GM18873 (cell line): ENCODE measurements around the gene ARID5A.

Experiments used
- ATAC-seq: cut with Tn5 transposase; IDR thresholded peaks from one replicate; pipeline ENCODE4 v1.9.1; 2021; ENCODE audit warnings: mild to moderate bottlenecking, moderate library complexity, moderate number of reproducible peaks; ENCODE audit not compliant: unreplicated experiment, low FRiP score

ARID5A gene

GRCh38 chr2:96526101-96526591 lies 10.4 kb upstream of the ARID5A start:
- ATAC-seq: no peak

DNA sequence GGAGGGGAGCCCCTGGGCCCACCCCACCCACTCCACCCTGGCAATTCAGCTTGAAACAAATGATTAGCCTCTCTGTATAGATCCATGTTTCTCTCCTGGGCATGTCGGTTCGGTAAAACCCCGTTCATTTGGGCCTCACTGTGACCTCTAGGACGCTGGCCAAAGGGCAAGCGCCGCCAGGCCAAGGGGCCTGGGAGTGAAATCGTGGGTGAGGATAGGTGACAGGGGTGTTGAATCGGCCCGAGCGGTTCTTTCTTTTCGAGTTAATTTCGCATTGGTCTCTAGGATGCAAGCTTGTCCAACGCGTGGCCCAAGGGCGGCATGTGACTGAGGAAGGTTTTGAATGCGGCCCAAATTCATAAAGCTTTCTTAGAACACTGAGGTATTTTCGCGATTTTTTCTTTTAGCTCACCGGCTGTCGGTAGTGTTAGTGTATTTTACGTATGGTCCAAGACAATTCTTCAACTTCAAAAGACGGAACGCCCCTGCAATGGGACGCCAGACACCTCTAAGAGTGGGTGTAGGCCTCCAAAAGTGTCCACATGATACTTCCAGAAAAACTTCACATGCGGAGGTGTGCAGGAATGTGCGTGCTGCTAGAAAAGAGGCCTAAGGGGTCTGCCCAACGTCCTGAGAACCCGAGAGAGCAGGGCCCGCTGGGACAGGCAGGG lies 9.8 kb upstream of the ARID5A start:
- no peak for ATAC-seq

DNA sequence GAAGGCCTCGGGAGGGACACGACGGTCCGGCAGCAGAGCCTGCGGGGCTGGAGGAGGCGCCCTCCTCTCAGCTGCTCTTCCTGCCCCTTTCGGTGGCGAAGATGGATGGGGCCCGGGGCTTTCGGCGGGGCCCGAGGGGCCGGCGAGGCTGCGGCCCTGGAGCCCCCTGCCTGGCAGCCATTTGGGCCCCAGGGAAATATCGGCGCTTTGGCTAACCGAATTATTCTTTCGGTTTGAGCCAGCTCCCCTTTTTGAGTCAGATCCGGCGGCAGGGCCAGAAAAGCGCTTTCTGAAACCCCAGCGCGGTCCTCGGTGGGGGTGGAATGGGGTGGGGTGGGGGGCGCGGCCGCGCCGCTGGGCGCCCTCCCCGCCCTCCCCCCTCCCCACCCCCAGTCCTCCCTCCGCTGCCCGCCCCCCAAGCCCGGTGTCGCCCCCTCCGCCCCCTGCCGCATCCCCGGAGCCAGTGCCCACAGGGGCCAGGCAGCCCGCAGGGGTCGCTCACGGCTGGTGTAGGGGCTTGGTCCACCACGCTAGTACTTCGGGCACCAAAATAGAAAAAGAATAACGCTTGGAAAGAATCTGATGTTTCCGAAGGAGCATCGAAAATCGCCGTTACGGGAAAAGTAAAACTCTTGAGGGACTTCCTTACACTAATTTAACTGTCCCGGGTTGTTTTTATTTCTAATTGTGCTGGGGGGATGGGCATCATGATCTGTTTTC lies 9.1 kb upstream of the ARID5A start:
- ATAC-seq: no peak

DNA sequence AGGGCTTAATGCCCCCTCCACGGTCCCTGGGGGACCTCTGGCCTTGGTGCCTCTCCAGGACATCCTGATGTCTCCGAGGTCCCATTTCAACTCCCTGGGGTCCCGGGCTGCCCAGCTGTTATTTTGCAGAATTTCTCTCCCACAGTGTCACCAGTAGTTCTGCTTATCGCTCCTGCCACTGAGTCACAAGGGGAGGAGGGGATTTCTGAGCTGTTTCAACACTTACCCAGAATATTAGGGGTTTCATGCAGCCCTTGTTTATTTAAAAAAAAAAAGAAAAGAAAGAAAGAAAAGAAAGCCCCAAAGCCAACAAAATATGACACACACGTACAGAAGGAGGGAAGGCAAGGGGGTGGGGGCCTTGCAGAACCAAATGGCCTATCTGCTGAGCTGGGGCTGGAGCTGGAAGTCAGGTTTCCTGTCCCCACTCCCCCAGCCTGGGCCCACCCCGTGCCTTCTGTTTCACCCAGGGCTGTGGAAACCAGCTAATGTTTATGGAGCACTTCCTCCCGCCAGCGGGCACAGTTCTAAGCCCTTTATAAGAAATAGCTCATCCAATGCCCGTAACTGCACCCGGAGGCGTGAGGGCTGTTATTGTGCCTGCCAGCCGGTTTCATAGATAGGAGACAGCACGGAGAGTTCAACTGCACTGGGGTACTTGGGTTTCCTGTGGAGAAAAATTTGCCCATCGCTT lies 8.4 kb upstream of the ARID5A start:
- ATAC-seq: no peak

GRCh38 chr2:96528700-96529375 lies 7.7 kb upstream of the ARID5A start:
- ATAC-seq: no peak

DNA sequence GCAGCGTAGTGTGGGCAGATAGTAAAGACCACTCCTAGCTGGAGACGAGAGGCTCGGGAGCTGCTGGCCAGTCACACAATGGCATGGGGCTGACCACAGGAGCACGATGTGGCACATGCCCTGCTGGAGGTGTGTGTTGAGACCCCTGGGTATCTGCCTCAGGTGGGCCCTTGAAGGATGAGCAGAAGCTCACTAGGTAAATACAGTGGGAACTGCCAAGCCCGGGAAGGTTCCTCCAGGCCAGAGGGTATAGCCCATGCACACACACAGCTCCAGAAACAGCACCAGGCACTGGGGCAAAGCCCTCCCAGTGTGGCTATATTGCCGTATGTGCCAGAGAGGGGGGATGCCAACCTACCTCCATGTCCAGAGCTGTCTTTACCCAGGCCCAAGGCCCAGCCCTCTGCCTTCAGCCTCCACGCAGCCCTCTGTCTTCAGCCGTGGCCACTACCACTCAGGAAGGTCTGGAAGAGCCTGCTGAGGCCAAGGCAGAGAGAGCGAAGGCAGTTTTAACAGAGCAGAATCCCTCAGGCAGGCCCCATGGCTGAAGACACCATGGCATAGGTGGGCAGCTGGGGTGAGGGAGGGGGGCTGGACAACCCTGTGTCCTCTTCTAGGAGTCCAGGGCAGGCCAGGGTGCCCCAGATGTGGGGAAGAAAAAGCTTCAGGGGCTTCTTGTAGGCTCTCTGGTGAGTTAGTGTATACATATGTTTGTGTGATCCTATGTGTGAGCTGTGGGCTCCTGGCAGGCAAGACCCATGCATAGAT lies 7.0 kb upstream of the ARID5A start:
- no peak for ATAC-seq

GRCh38 chr2:96530144-96530430 lies 6.5 kb upstream of the ARID5A start:
- ATAC-seq: no peak

DNA sequence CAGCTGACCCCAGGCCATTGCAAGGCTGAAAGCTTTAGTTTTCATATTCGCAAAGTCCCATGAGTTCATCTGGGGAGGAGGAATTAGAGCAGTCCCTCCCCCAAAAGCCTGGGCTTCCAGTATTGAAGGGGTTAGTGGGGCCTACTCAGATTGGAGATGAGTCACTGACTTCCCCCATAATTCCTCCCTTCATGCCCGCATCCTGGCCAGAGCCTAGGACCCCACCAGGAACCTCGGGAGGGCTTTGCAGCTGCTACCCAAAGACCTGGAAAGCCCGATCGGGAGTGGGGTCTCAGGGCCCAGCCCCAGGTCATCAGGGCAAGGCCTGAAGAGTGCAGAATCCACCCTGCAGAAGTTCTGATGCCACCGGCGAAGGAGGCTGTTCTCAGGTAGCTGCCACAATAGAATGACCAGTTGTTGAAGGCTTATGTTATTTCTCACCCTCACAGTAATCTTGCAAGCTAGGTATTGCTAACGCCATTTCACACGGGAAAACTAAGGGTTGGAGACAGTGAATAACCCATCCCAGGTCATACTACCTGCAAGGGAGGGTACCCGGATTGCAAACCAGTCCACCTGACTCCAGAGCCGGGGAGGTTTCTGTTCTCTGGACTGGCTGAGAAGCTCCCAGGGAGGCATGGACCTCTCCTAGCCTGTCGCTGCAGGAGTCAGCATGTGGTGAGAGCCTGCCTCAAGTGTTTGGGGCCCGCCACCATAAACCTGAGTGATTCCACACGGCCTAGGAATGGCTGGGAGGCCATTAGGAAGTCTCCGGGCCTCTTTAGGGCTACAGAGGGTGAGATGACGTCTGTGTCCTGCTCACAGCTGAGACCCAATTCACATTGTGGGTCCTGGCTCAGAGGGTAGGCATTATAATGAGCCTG lies 5.8 kb upstream of the ARID5A start:
- ATAC-seq: no peak

DNA sequence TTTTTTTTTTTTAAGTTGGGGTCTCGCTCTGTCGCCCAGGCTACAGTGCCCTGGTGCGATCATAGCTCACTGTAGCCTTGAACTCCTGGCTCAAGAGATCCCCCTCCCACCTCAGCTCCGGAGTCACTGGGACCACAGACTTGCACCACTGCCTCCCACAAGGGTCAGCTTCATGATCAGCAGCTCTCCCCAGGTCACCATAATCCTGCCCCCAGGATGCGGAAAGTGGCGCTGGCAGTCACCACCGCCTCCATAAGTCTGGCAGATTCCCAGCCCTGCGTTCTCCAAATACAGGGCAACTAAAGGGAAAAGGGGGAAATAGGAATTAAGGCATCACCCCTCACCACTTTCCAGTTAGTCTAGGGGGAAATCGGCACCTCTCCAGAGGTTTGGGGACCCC lies 5.2 kb upstream of the ARID5A start:
- ATAC-seq: no peak

DNA sequence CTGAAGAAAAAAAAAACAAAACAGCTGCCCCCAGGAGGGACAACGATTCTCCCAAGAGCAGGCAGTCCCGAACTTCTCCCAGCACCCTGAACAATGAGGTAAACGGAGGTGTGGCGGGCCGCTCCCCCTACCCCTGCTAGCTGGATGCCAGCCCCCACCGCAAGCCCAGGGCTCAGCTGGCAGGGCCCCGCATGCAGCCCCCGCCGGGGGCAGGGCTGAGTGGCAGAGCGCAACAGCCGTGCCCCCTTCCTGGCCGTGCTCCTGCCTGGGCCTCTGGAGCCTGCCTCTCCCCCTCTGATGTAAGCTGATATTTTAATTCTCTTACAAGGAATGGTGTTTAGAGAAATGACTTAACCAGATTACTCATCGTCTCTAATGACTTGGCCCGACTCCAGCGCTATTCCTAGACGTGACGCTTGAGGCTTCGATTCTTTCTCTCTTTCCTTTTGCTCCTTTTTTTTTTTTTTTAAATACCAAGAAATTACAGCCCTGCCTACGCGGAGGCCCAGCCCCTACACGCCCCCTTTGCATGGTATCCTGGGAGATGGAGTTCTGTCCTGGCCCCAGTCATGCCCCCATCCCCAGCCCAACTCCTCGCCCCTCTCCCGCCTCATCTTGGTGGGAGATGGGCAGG lies 4.6 kb upstream of the ARID5A start:
- no peak for ATAC-seq

- no peak for ATAC-seq
Observed at GRCh38 chr2:96532641-96533291, 3.8 kb upstream of the ARID5A start.

- ATAC-seq: no peak
Observed at GRCh38 chr2:96533292-96534073, 3.1 kb upstream of the ARID5A start.

GRCh38 chr2:96534141-96534540 lies 2.4 kb upstream of the ARID5A start:
- no peak for ATAC-seq

GRCh38 chr2:96534701-96535181 lies 1.8 kb upstream of the ARID5A start:
- no peak for ATAC-seq

DNA sequence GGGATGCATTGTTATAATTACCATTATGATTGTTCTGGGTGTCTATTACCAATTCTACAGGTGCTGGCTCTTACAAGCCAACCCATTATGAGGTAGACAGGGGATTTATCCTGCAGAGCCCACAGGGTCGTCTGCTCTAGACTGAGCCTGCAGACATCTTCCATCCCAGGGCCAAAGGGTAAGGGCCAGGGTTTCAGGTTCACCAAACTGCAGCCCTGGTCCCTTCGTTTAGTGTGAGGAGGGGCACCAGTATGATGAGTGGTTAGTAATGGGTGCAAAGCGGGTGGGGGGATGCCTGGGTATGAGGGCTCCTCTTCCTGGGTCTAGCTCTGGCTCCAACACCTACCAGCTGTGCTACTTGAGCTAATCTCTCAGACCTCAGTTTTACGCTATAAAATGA lies 1.2 kb upstream of the ARID5A start:
- no peak for ATAC-seq

DNA sequence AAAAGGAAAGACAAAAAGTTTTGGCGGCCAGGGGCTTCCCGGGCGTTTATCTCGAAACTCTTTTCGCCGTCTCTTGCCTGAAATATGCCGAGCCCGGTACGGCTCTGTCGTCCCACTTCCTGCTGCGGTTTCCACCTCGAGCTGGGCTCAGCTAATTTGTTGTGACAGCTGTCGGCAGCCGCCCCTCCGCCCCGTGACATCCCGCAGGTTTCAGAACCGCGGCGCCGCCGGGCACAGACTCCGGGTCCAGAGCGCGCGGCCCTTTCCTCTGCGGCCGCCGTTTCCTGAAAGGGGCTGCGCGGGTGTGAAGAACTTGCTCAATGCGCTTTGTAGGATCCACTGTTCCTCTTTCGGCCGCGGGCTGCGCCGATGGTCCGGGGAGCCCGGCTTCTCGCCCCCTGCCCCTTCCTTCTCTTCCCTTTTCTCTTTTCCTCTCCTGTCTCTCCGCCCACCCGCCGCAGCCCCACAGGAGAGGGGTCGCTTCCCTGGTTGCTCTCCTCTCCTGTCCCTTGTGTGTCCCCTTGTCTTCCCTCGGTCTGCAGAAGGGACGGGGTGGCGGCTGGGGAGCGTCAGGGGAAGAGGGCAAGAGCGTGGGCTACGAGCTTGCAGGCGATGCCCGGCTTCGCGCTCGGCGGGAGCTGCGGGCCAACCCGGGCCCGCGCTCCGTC lies 648 bp downstream of the ARID5A start:
- ATAC-seq: peak; percentile 52
